ENCODE results near the gene SCYL3. TPM values are rescaled to one million over a fixed set of nuclear protein-coding genes. Genes with fewer than 3 reads are reported as not detected.

SCYL3 gene
- total and polyA plus RNA-seq, 2 of the 13 experiments (the other 11 are each of a cell fraction or from before 2014, with no cell fraction given), result 3.3 to 4.9 TPM

- TF ChIP-seq KIAA2018 (CRISPR knock-in tag; IDR thresholded peaks at IDR 0.05; ENCODE audit: borderline replicate concordance) (no peak), ATF7-NPFF (CRISPR knock-in tag; IDR thresholded peaks at IDR 0.05; ENCODE audit: low read depth) (no peak), ZNF598 (CRISPR knock-in tag; IDR thresholded peaks at IDR 0.05; ENCODE audit: borderline replicate concordance) (no peak), HCFC1 (IDR thresholded peaks at IDR 0.05; ENCODE audit: low read depth, low read length) (no peak), HMG20A (CRISPR knock-in tag; IDR thresholded peaks at IDR 0.05; ENCODE audit: borderline replicate concordance) (no peak)
Measured at GRCh38 chr1:169879034-169879840, 14.5 kb downstream of the SCYL3 start (continued).

All from HepG2 (cell line).